ENCODE results near the gene MAS1. TPM values are rescaled to one million over a fixed set of nuclear protein-coding genes. Genes with fewer than 3 reads are reported as not detected.

MAS1 gene
- polyA plus RNA-seq, 2 of the 4 experiments (the other 2 are of a cell fraction): not detected

GRCh38 chr6:159853754-159854153 is 37.0 kb upstream of the MAS1 start:
- Histone ChIP-seq H3K4me2 (no peak overlapping the region), H3K4me1 (no peaks in the 10 kb centered on the region), H3K9me3 (no peaks in the 10 kb centered on the region; the same call in 1 of the 3 replicates), H3K27ac (no peak overlapping the region), H3K4me3 (no peak overlapping the region)
- TF ChIP-seq KDM5A (IDR thresholded peaks at IDR 0.05): no peak
- TF ChIP-seq TFCP2L1 (CRISPR knock-in tag; IDR thresholded peaks at IDR 0.05): no peak
- TF ChIP-seq BHLHE40 (IDR thresholded peaks at IDR 0.05; ENCODE audit: low read depth, low read length): no peak
- no peak for TF ChIP-seq SMC3 (IDR thresholded peaks at IDR 0.05)
- no peak for TF ChIP-seq GATA3 (IDR thresholded peaks at IDR 0.05; ENCODE audit: borderline replicate concordance)
- no peak for DNase-seq (ENCODE audit: low read depth in 1 of 2, low spot score in 1 of 2)
- no peak for ATAC-seq
- CTCF ChIA-PET: interaction anchor here (0.6 to 5.2 kb wide), 4 partner anchors 10 to 163 kb away, joined by 3 to 29 read pairs (median 4); partner anchors contain the start of gene SOD2
- no peak for FAIRE-seq
- POLR2A ChIA-PET: no interaction called here

- DNase-seq (ENCODE audit: low read depth in 1 of 2, low spot score in 1 of 2) (no peak), ATAC-seq (no peak), FAIRE-seq (no peak)
- WGBS (ENCODE audit: missing lambda C conversion rate): 47% methylated on average over 3 of the region's 3 CpGs
- ChIA-PET POLR2A (no interaction called here), CTCF (interaction anchor here (1.2 to 5.2 kb wide), 6 partner anchors 8 to 678 kb away, joined by 3 to 29 read pairs (median 3); partner anchors contain the start of gene SOD2)
- no peak overlapping the region for H3K27ac ChIP-seq
- no peaks in the 10 kb centered on the region for H3K4me1 ChIP-seq
- H3K4me2 ChIP-seq: no peak overlapping the region
- TF ChIP-seq EHMT2 (IDR thresholded peaks at IDR 0.05; ENCODE audit: low read depth) (no peak), ZC3H11A (IDR thresholded peaks at IDR 0.05) (no peak), HOXB5 (CRISPR knock-in tag; IDR thresholded peaks at IDR 0.05) (no peak), RNF2 (IDR thresholded peaks at IDR 0.05; ENCODE audit: borderline replicate concordance, low read depth) (no peak), REST (IDR thresholded peaks at IDR 0.05) (no peak), PHF8 (IDR thresholded peaks at IDR 0.05; ENCODE audit: borderline replicate concordance, low read depth) (no peak), RFX5 (IDR thresholded peaks at IDR 0.05) (no peak), FOSL2 (IDR thresholded peaks at IDR 0.05) (no peak), FOSL2 (CRISPR knock-in tag; IDR thresholded peaks at IDR 0.05) (no peak), CBX2 (IDR thresholded peaks at IDR 0.05; ENCODE audit: borderline replicate concordance, low read depth) (no peak), SREBF2 (IDR thresholded peaks at IDR 0.05) (no peak), NPAS2 (CRISPR knock-in tag; IDR thresholded peaks at IDR 0.05; ENCODE audit: borderline replicate concordance) (no peak), HEYL (CRISPR knock-in tag; IDR thresholded peaks at IDR 0.05) (no peak), MAFK (IDR thresholded peaks at IDR 0.05; ENCODE audit: partially characterized antibody) (no peak), CHD2 (IDR thresholded peaks at IDR 0.05; ENCODE audit: low read length, partially characterized antibody) (no peak)
- H3K4me3 ChIP-seq: no peak overlapping the region
- no peaks in the 10 kb centered on the region; the same call in 2 of the 3 replicates for H3K9me3 ChIP-seq
These were observed 35.8 kb upstream of the MAS1 start for GRCh38 chr6:159854959-159855358.

- H3K27ac ChIP-seq: no peak overlapping the region
- 11% methylated on average over 1 of the region's 1 CpG for WGBS (ENCODE audit: missing lambda C conversion rate)
- FAIRE-seq: no peak
- no peaks in the 10 kb centered on the region for H3K4me1 ChIP-seq
- no peak for ATAC-seq
- no peak overlapping the region for H3K4me3 ChIP-seq
- no peak overlapping the region for H3K4me2 ChIP-seq
- POLR2A ChIA-PET: no interaction called here
- CTCF ChIA-PET: no interaction called here
- no peak for DNase-seq (ENCODE audit: low read depth in 1 of 2, low spot score in 1 of 2)
- TF ChIP-seq EP300 (IDR thresholded peaks at IDR 0.05) (no peak), E2F6 (IDR thresholded peaks at IDR 0.05; ENCODE audit: borderline replicate concordance, low read depth) (no peak), HEYL (CRISPR knock-in tag; IDR thresholded peaks at IDR 0.05) (no peak), KDM1A (IDR thresholded peaks at IDR 0.05; ENCODE audit: low read depth) (no peak), SMC3 (IDR thresholded peaks at IDR 0.05) (no peak), CHD2 (IDR thresholded peaks at IDR 0.05; ENCODE audit: low read length, partially characterized antibody) (no peak), HOXB13 (CRISPR knock-in tag; IDR thresholded peaks at IDR 0.05; ENCODE audit: low read depth) (no peak), RCOR1 (IDR thresholded peaks at IDR 0.05; ENCODE audit: low read depth, low read length) (no peak), ZSCAN20 (CRISPR knock-in tag; IDR thresholded peaks at IDR 0.05) (no peak), HDAC2 (IDR thresholded peaks at IDR 0.05) (no peak), ESRRA (IDR thresholded peaks at IDR 0.05; ENCODE audit: borderline replicate concordance, low read length) (no peak), FOSL2 (IDR thresholded peaks at IDR 0.05) (no peak), FOSL2 (CRISPR knock-in tag; IDR thresholded peaks at IDR 0.05) (no peak), ATOH8 (CRISPR knock-in tag; IDR thresholded peaks at IDR 0.05; ENCODE audit: low read depth) (no peak)
- no peaks in the 10 kb centered on the region; the same call in 2 of the 3 replicates for H3K9me3 ChIP-seq
These were observed 32.5 kb upstream of the MAS1 start for GRCh38 chr6:159858259-159858658.
